GM12878 (cell line): ENCODE results near the gene PARG. TPM values are rescaled to one million over a fixed set of nuclear protein-coding genes. Genes with fewer than 3 reads are reported as not detected.
"Not testable (repeated sequence)": the region's sequence is repeated elsewhere in the genome, so short reads cannot be mapped to it uniquely, and the experiment has no call there.

Experiments used
- ATAC-seq: fragments of 200-7000 bp; cut with Tn5 transposase; 3 replicates; pipeline ENCODE4 v1.9.1; 2020; ENCODE audit warnings: mild to moderate bottlenecking, moderate library complexity
- BruUV-seq: library from RNA; stranded (reverse); fragments of 400-500 nt; replicated peaks from 2 replicates; lab custom pipeline; 2021; lab: Mats Ljungman, UMichigan
- CTCF ChIA-PET: fragments of 300-600 bp; sonication (Branson Sonifier 250); formaldehyde crosslinking; extraction: SDS; loops from one replicate; lab custom pipeline; 2021; ENCODE audit warnings: inconsistent platforms; lab: Yijun Ruan, JAX
- POLR2A ChIA-PET: fragments of 350-600 bp; formaldehyde crosslinking; extraction: SDS; loops from one replicate; lab custom pipeline; 2021; ENCODE audit warnings: inconsistent platforms; lab: Charles Lee
- RAD21 ChIA-PET: fragments of 300-600 bp; sonication (Branson Sonifier 250); formaldehyde crosslinking; loops from one replicate; lab custom pipeline; 2023; ENCODE audit warnings: antibody characterized with exemption; ENCODE audit not compliant: unreplicated experiment; lab: Charles Lee
- SMC1A ChIA-PET: fragments of 300-600 bp; sonication (Branson Sonifier 250); formaldehyde crosslinking; loops from one replicate; lab custom pipeline; 2023; ENCODE audit not compliant: unreplicated experiment, uncharacterized antibody; lab: Charles Lee
- DNase-seq: peaks from one replicate; pipeline ENCODE4 v3.0.0-alpha.2; 2011; ENCODE audit warnings: low read depth, low spot score
- FAIRE-seq: peaks from 3 replicates; lab custom pipeline; 2011; peaks lifted over from hg19 to GRCh38; lab: Jason Lieb, UNC
- H2AFZ ChIP-seq: 2 replicates; pipeline ENCODE4 v1.6.0; 2011; ENCODE audit warnings: low read depth, low read length, control low read depth; ENCODE audit not compliant: control insufficient read depth
- H3K27ac ChIP-seq: 2 replicates; pipeline ENCODE4 v1.5.1; 2011; ENCODE audit warnings: control low read depth; ENCODE audit not compliant: control insufficient read depth, insufficient read depth
- H3K27me3 ChIP-seq, 2 experiments: replicated peaks in 1 of 2; 2 replicates each; pipeline versions ENCODE4 v1.6.0 to v1.6.1; 2011; ENCODE audit warnings: low read length in 1 of 2; ENCODE audit not compliant: control insufficient read depth in 2 of 2, insufficient read depth in 2 of 2
- H3K36me3 ChIP-seq, 2 experiments: 2 replicates each; pipeline ENCODE4 v1.5.1; 2011; ENCODE audit warnings: low read length in 1 of 2; ENCODE audit not compliant: control insufficient read depth in 2 of 2, insufficient read depth in 2 of 2
- H3K4me1 ChIP-seq: 2 replicates; pipeline ENCODE4 v1.6.1; 2011; ENCODE audit warnings: mild to moderate bottlenecking, low read length, moderate library complexity, mixed read lengths; ENCODE audit not compliant: control insufficient read depth, insufficient read depth
- H3K4me2 ChIP-seq: 2 replicates; pipeline ENCODE4 v1.6.0; 2011; ENCODE audit warnings: control low read depth; ENCODE audit not compliant: control insufficient read depth, insufficient read depth
- H3K4me3 ChIP-seq: fragments of 200-600 bp; sonication (generic); 2 replicates; pipeline ENCODE4 v1.5.1; 2016
- H3K79me2 ChIP-seq: 2 replicates; pipeline ENCODE4 v1.6.0; 2011; ENCODE audit warnings: low read length; ENCODE audit not compliant: control insufficient read depth, insufficient read depth
- H3K9ac ChIP-seq: 2 replicates; pipeline ENCODE4 v1.8.0; 2011; ENCODE audit warnings: low read length, control low read depth, mixed read lengths; ENCODE audit not compliant: control insufficient read depth, insufficient read depth
- H3K9me3 ChIP-seq: replicated peaks from 3 replicates; pipeline ENCODE4 v1.5.1; 2011; ENCODE audit warnings: mild to moderate bottlenecking, low read length; ENCODE audit not compliant: control insufficient read depth, insufficient read depth
- H4K20me1 ChIP-seq: 2 replicates; pipeline ENCODE4 v1.6.0; 2011; ENCODE audit not compliant: control insufficient read depth, insufficient read depth
- CTCF ChIP-seq, 3 experiments: IDR thresholded peaks in 2 of 3; conservative IDR thresholded peaks in 1 of 3; 2 replicates each; pipeline ENCODE4 v1.5.1; 2011; ENCODE audit warnings: low read depth in 3 of 3, low read length in 3 of 3, mild to moderate bottlenecking in 3 of 3, control low read depth in 2 of 3, moderate library complexity in 2 of 3, inconsistent platforms in 1 of 3, mixed read lengths in 1 of 3; ENCODE audit not compliant: control insufficient read depth in 2 of 3, insufficient read depth in 1 of 3; ENCODE audit errors: extremely low read depth in 1 of 3
- PKNOX1 ChIP-seq: fragments of 450-650 bp; IDR thresholded peaks from 2 replicates; pipeline ENCODE4 v1.6.1; 2016; ENCODE audit warnings: mild to moderate bottlenecking
- WGBS: methylation state at CpG from one replicate; pipeline ENCODE4 v1.1.6; 2016; ENCODE audit warnings: low lambda C conversion rate; ENCODE audit not compliant: insufficient replicate concordance, insufficient coverage; ENCODE audit errors: missing lambda C conversion rate; 5-methylcytosine and 5-hydroxymethylcytosine counted together
- in situ Hi-C: fragments of 300-500 bp; cut with MboI; formaldehyde crosslinking; loops from 9 replicates; pipeline ENCODE4 v1.14.3; 2018; ENCODE audit warnings: mixed read lengths
- intact Hi-C: fragments of 100-400 bp; cut with micrococcal nuclease; formaldehyde crosslinking; loops from one replicate; pipeline ENCODE4 v1.14.2; 2022; ENCODE audit not compliant: unreplicated experiment
- polyA plus RNA-seq, 11 experiments: library from polyadenylated mRNA; depleted of rRNA in 4 of 11; unstranded in 6 of 11; stranded (reverse) in 5 of 11; fragments of >200 nt; fragmentation: Nextera tagmentation in 4 of 11; fragmentation: Illumina TruSeq in 1 of 11; extraction: Ambion mirVana in 4 of 11; extraction: Trizol in 1 of 11; gene quantifications; 1 replicate in 1 of 11; 2 replicates in 10 of 11; pipeline versions ENCODE4 v1.2.1 to v1.2.3, GENCODE V29; 2011 to 2016; ENCODE audit warnings: inconsistent platforms in 2 of 11, missing spikeins in 2 of 11, low read depth in 1 of 11
- total RNA-seq, 4 experiments: library from RNA; depleted of rRNA in 3 of 4; stranded (reverse); fragments of >200 nt in 3 of 4; fragmentation: Illumina TruSeq in 1 of 4; extraction: Trizol in 1 of 4; gene quantifications; 2 replicates each; pipeline versions ENCODE4 v1.2.1 to v1.2.3, GENCODE V29; 2013 to 2021

The PARG gene
- total and polyA plus RNA-seq, 10 of the 15 experiments (the other 5 are each of a cell fraction or from before 2014, with no cell fraction given), result 4.8 to 35.4 (median 21.9) TPM

GRCh38 chr10:49953122-49953521 lies 11.3 kb upstream of the PARG start:
- RAD21 ChIA-PET, H3K27ac ChIP-seq, POLR2A ChIA-PET, CTCF ChIA-PET, H2AFZ ChIP-seq, intact Hi-C loops, H3K79me2 ChIP-seq, H3K27me3 ChIP-seq, in situ Hi-C loops, H4K20me1 ChIP-seq, BruUV-seq, H3K4me3 ChIP-seq, H3K4me2 ChIP-seq, DNase-seq, H3K9ac ChIP-seq, H3K4me1 ChIP-seq, H3K9me3 ChIP-seq, SMC1A ChIA-PET, H3K36me3 ChIP-seq, FAIRE-seq: not testable (repeated sequence)
- TF ChIP-seq PKNOX1 (peak; percentile 60; the same call in 1 of the 2 replicates), CTCF (IDR thresholded peaks at IDR 0.05 in 2 of 3, conservative IDR thresholded peaks at IDR 0.05 in 1 of 3; ENCODE audit: control insufficient read depth in 2 of 3, extremely low read depth in 1 of 3, insufficient read depth in 1 of 3, low read depth in 3 of 3, low read length in 3 of 3) (peak in 1 of 3 experiments; percentile 6; a peak in 1 of 6 replicates)
- WGBS, result 55% methylated on average over 2 of the region's 3 CpGs
- peak; percentile 55 for ATAC-seq

GRCh38 chr10:49952006-49952405 lies 10.2 kb upstream of the PARG start:
- SMC1A ChIA-PET, DNase-seq, H3K27ac ChIP-seq, H3K4me1 ChIP-seq, RAD21 ChIA-PET, FAIRE-seq, CTCF ChIA-PET, in situ Hi-C loops, H3K36me3 ChIP-seq, POLR2A ChIA-PET, H4K20me1 ChIP-seq, H3K9ac ChIP-seq, intact Hi-C loops, H3K27me3 ChIP-seq, H2AFZ ChIP-seq, ATAC-seq, BruUV-seq, H3K4me3 ChIP-seq, H3K4me2 ChIP-seq, H3K9me3 ChIP-seq: not testable (repeated sequence)
- 100% methylated on average over 3 of the region's 3 CpGs for WGBS
- H3K79me2 ChIP-seq, result peaks cover 11% of the 10 kb centered on the region

DNA sequence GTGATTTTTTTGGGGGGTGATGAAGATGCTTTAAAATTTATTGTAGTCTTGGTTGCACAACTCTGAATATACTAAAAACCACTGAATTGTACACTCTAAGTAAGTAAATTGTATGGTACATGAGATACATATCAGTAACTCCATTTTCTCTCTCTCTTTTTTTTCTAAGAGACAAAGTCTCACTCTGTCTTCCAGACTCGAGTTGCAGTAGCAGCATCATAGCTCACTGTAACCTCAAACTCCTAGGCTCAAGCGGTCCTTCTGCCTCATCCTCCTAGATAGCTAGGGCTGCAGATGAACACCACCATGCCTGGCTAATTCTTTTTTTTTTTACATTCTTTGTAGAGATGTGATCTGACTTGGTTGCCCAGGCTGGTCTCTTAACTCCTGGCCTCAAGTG lies 6.9 kb upstream of the PARG start:
- H3K9ac ChIP-seq, DNase-seq, H3K27me3 ChIP-seq, SMC1A ChIA-PET, H3K4me1 ChIP-seq, in situ Hi-C loops, FAIRE-seq, RAD21 ChIA-PET, POLR2A ChIA-PET, CTCF ChIA-PET, intact Hi-C loops, H3K9me3 ChIP-seq, BruUV-seq, H2AFZ ChIP-seq, H4K20me1 ChIP-seq, H3K36me3 ChIP-seq, H3K4me3 ChIP-seq: not testable (repeated sequence)
- Histone ChIP-seq H3K4me2 (peak overlapping the region; percentile 44), H3K79me2 (peaks cover 23% of the 10 kb centered on the region), H3K27ac (peak overlapping the region; percentile 48)
- ATAC-seq, result peak; percentile 10; the same call in 2 of the 3 replicates
- 94% methylated on average over 2 of the region's 2 CpGs for WGBS
